Ascending aorta (tissue), 2 donors: ENCODE data around the gene MSL1. TPM values are rescaled to one million over a fixed set of nuclear protein-coding genes. Genes with fewer than 3 reads are reported as not detected.
"Not testable (repeated sequence)": the region's sequence is repeated elsewhere in the genome, so short reads cannot be mapped to it uniquely, and the experiment has no call there.

Source experiments
- DNase-seq, 2 donors: peaks; one replicate each; pipeline ENCODE4 v3.0.0-alpha.2; 2019; ENCODE audit warnings: low spot score in 2 of 2
- H3K27ac ChIP-seq, 2 donors: fragments of 200-600 bp; sonication (generic); one replicate each; pipeline ENCODE4 v1.5.1; 2016 to 2017; ENCODE audit warnings: mild to moderate bottlenecking in 1 of 2
- H3K27me3 ChIP-seq: fragments of 200-600 bp; sonication (generic); one replicate; pipeline ENCODE4 v1.5.1; 2017
- H3K36me3 ChIP-seq, 2 donors: fragments of 200-600 bp; sonication (generic); one replicate each; pipeline ENCODE4 v1.5.1; 2016
- H3K4me1 ChIP-seq, 2 donors: fragments of 200-600 bp; sonication (generic); one replicate each; pipeline ENCODE4 v1.5.1; 2016 to 2017; ENCODE audit warnings: mild to moderate bottlenecking in 1 of 2
- H3K4me3 ChIP-seq, 2 donors: fragments of 200-600 bp; sonication (generic); one replicate each; pipeline ENCODE4 v1.5.1; 2016 to 2017; ENCODE audit warnings: mild to moderate bottlenecking in 1 of 2
- H3K9me3 ChIP-seq, 2 donors: fragments of 200-600 bp; sonication (generic); one replicate each; pipeline ENCODE4 v1.5.1; 2016
- intact Hi-C: fragments of 100-400 bp; cut with DNase I; formaldehyde crosslinking; loops from one replicate; pipeline ENCODE4 v1.15.1; 2023
- total RNA-seq: library from RNA; depleted of rRNA; stranded (reverse); fragments of >200 nt; gene quantifications from one replicate; pipeline ENCODE4 v1.1.0, GENCODE V29; 2016
- TF ChIP-seq, protein P1 (sequence below), 3 experiments: fragments of 200-600 bp in 2 of 3; fragments of 450-650 bp in 1 of 3; sonication (generic) in 2 of 3; IDR thresholded peaks; one replicate each; pipeline ENCODE4 v1.5.1; 2016 to 2019; ENCODE audit warnings: antibody characterized with exemption in 3 of 3, mild to moderate bottlenecking in 1 of 3, moderate library complexity in 1 of 3

The MSL1 gene
- total RNA-seq, 1 donor from 2014 or later = 82.5 TPM

DNA sequence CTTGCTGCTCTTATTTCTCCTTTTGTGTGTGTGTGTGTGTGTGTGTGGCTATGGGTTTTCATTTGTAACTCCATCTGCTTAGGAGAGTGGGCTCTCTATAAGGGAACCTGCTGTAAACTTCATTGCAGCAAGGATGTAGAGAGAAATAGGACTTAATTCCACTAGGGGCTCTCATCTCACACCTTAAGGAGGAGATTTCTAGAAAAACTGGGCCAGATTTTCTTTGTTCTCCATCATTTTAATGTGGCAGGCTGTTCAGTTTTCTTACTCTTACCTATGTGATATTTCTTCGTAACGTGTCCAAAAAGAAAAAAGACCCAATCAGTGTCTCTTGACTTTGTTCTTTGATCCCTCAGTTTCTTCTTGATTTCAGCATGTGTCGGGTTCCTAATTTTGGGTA is 14.0 kb downstream of the MSL1 start:
- no peaks in the 10 kb centered on the region for H3K9me3 ChIP-seq
- no peak overlapping the region for H3K27ac ChIP-seq
- TF ChIP-seq, protein P1, sequence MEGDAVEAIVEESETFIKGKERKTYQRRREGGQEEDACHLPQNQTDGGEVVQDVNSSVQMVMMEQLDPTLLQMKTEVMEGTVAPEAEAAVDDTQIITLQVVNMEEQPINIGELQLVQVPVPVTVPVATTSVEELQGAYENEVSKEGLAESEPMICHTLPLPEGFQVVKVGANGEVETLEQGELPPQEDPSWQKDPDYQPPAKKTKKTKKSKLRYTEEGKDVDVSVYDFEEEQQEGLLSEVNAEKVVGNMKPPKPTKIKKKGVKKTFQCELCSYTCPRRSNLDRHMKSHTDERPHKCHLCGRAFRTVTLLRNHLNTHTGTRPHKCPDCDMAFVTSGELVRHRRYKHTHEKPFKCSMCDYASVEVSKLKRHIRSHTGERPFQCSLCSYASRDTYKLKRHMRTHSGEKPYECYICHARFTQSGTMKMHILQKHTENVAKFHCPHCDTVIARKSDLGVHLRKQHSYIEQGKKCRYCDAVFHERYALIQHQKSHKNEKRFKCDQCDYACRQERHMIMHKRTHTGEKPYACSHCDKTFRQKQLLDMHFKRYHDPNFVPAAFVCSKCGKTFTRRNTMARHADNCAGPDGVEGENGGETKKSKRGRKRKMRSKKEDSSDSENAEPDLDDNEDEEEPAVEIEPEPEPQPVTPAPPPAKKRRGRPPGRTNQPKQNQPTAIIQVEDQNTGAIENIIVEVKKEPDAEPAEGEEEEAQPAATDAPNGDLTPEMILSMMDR (IDR thresholded peaks at IDR 0.05) = no peak
- no peak overlapping the region for H3K4me3 ChIP-seq
- intact Hi-C loops = no loop called here
- peaks cover 6 to 7% of the 10 kb centered on the region in 2 donors for H3K4me1 ChIP-seq
- no peak for DNase-seq
- H3K27me3 ChIP-seq = no peaks in the 10 kb centered on the region
- H3K36me3 ChIP-seq = peaks cover 48 to 54% of the 10 kb centered on the region in 2 donors

DNA sequence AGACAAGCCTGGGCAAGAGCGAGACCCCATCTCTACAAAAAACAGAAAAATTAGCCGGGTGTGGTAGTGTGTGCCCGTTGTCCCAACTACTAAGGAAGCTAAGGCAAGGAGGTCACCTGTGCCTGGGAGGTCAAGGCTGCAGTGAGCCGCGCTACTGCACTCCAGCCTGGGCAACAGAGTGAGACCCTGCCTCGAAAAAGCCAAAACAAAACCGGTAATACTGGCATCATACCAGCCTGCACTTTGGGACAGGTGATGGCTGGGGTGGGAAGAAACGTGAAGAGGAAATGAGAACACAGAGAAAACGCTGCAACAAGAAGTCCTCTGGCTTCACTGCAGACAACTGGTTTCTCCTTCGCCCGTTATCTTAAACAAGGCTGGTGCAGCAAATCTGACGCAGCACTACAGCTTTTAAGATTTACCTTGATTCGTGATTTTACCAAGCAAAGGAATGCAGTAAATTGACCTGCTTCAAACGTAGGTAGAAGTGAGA is 17.8 kb downstream of the MSL1 start:
- Histone ChIP-seq H3K27me3 (no peaks in the 10 kb centered on the region), H3K9me3 (no peaks in the 10 kb centered on the region), H3K4me3 (peak overlapping the region; percentile 82 to 97), H3K4me1 (peaks cover 14 to 15% of the 10 kb centered on the region in 2 donors), H3K36me3 (peaks cover 13 to 31% of the 10 kb centered on the region in 2 donors), H3K27ac (peak overlapping the region; percentile 91 to 99)
- TF ChIP-seq, protein P1 (IDR thresholded peaks at IDR 0.05) = no peak
- no peak for DNase-seq
- intact Hi-C loops = loop anchor here (1.0 to 10.0 kb wide), 4 partner anchors 16 to 1885 kb away; partner anchors contain the start of gene NKIRAS2

DNA sequence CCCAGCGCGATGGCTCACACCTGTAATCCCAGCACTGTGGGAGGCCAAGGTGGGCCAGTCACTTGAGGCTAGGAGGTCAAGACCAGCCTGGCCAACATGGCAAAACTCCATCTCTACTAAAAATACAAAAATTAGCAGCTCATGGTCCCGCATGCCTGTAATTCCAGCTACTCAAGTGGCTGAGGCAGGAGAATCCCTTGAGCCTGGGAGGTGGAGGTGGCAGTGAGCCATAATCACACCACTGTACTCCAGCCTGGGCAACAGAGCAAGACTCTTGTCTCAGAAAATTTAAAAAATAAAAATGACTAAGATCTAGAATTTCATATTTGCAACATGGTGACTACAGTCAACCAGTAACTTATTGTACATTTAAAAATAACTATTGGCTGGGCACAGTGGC is 21.4 kb downstream of the MSL1 start:
- intact Hi-C loops = loop anchor here (10.0 kb wide), 1 partner anchor 1882 kb away; the partner anchor contains the start of gene NKIRAS2
- not testable (repeated sequence) for H3K27me3 ChIP-seq, H3K4me3 ChIP-seq, H3K27ac ChIP-seq, DNase-seq, H3K9me3 ChIP-seq
- H3K4me1 ChIP-seq = peaks cover 15 to 19% of the 10 kb centered on the region in 2 donors
- H3K36me3 ChIP-seq = peaks cover 5 to 37% of the 10 kb centered on the region in 2 donors

DNA sequence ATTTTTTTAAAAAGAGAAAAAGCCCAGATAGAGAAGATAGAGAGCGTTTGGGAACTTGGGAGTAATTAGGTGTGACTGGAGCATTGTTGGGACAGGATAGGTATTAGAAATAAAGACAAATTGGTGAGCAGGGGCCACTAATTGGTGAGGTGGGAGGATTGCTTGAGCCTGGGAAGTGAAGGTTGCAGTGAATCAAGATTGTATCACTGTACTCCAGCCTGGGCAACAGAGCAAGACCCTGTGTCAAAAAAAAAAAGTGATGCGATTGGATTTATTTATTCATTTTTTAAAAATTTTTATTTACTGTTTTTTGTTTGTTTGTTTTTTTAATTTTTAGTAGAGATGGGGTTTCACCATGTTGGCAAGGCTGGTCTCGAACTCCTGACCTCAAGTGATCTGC is 23.7 kb downstream of the MSL1 start:
- H3K4me1 ChIP-seq = peaks cover 8 to 14% of the 10 kb centered on the region in 2 donors
- no peaks in the 10 kb centered on the region for H3K27me3 ChIP-seq
- intact Hi-C loops = loop anchor here (10.0 kb wide), 1 partner anchor 1879 kb away; the partner anchor contains the start of gene NKIRAS2
- no peak overlapping the region for H3K4me3 ChIP-seq
- H3K36me3 ChIP-seq = peaks cover 12 to 57% of the 10 kb centered on the region in 2 donors
- no peak overlapping the region for H3K27ac ChIP-seq
- TF ChIP-seq, protein P1 (IDR thresholded peaks at IDR 0.05) = no peak
- DNase-seq = no peak
- no peaks in the 10 kb centered on the region for H3K9me3 ChIP-seq

DNA sequence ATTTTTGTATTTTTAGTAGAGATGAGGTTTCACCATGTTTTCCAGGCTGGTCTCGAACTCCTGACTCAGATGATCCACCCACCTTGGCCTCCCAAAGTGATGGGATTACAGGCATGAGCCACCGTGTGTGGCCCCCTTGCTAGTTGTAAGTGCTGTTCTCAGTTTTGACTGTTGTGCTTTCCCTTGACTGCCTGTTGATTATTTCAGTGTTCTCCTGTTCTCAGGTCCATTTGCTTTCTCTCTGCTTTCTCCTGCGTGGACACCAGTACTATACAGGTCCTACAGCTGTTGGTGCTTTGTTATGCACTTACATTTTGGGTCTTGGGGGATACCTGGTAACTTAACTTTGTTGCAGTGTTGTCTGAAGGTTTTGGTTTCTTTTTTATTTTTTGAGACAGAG is 26.8 kb downstream of the MSL1 start:
- intact Hi-C loops = loop anchor here (10.0 kb wide), 1 partner anchor 1876 kb away; the partner anchor contains the start of gene NKIRAS2
- no peak for DNase-seq
- H3K36me3 ChIP-seq = peaks cover 19 to 58% of the 10 kb centered on the region in 2 donors
- no peak overlapping the region for H3K4me3 ChIP-seq
- H3K27me3 ChIP-seq = no peaks in the 10 kb centered on the region
- peaks cover 0 to 5% of the 10 kb centered on the region in 2 donors for H3K4me1 ChIP-seq
- no peaks in the 10 kb centered on the region for H3K9me3 ChIP-seq
- TF ChIP-seq, protein P1 (IDR thresholded peaks at IDR 0.05) = no peak
- H3K27ac ChIP-seq = peak overlapping the region in 1 of 2 donors; percentile 15

DNA sequence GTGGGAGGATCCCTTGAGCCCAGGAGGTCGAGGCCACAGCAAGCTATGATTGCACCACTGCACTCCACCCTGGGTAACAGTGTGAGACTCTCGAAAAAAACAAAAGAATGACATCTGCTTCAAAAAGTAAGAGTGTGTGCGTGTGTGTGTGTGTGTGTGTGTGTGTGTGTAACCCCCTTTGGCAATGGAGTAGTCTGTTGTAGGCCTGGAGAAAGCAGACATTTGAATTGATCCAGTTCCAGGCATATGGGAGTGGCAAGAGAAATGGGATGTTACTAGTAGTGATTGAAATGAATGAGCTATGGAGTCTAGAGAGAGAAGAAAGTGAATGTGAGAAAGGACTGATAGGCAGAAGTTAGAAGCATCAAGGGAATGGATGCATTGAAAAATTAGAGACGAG is 28.5 kb downstream of the MSL1 start:
- Histone ChIP-seq H3K4me1 (peaks cover 0 to 5% of the 10 kb centered on the region in 2 donors), H3K4me3 (no peak overlapping the region), H3K27ac (no peak overlapping the region), H3K36me3 (peaks cover 25 to 60% of the 10 kb centered on the region in 2 donors), H3K27me3 (no peaks in the 10 kb centered on the region), H3K9me3 (no peaks in the 10 kb centered on the region)
- no peak for DNase-seq
- intact Hi-C loops = no loop called here
- TF ChIP-seq, protein P1 (IDR thresholded peaks at IDR 0.05) = no peak
